ENCODE data around the gene ALKBH5. TPM values are rescaled to one million over a fixed set of nuclear protein-coding genes. Genes with fewer than 3 reads are reported as not detected.
A peak's percentile ranks its signal among the peaks of the same experiment; 100 is the strongest.

Gene ALKBH5
- total RNA-seq, 1 experiment from 2014 or later: 119 TPM

DNA sequence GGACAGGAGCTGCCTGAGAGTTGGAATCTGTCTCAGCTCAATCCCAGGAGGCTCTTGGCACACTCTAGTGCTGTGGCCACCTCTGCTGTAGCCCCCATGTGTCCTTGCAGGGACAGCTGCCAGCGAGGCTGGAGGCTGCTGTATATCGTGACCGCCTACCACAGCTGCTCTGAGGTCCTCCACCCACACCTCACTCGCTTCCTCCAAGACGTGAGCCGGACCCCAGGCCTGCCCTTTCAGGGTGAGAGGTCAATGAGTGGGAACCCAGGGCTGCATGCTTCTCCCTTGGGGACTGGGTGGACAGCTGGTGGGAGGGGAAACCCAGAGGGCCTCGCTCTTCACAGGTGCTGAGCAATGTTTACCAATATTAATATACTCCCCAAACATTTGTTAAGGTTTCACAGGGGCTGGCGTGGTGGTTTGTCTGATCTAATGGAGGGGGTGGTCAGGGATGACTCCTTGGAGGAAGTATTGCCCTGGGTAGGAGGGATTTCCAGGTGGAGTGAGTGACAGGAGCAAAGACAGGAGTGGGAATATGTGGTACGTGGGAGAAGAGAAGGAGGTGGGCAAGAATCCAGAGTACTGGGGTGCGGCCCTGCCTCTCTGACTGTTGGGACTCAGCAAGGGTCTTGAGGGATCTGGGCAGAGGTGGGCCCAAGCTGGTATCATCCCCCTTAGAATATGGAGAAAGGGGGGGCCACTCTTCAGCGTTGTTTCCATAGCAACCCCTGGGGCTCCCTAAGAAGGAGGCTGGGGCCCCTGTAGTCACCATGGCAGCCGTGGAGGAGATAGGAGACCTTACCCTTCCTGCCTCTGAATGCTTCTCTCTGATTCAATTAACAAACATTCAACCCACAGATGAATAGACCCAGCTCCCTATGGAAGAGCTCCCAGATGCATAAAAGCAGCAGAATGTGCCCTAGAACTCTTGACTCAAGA, 22.2 kb upstream of the ALKBH5 start:
- no peaks in the 10 kb centered on the region for H3K9me3 ChIP-seq (ENCODE audit: low read depth, low read length, poor library complexity, severe bottlenecking)
- intact Hi-C loops (cut with micrococcal nuclease; ENCODE audit: unreplicated experiment): no loop called here
- no peak overlapping the region for H3K27ac ChIP-seq (ENCODE audit: low read depth, low read length, poor library complexity, severe bottlenecking)
- TF ChIP-seq EZH2 (IDR thresholded peaks at IDR 0.05; ENCODE audit: borderline replicate concordance, low read depth, low read length, poor library complexity, severe bottlenecking): no peak
- TF ChIP-seq, protein P1, sequence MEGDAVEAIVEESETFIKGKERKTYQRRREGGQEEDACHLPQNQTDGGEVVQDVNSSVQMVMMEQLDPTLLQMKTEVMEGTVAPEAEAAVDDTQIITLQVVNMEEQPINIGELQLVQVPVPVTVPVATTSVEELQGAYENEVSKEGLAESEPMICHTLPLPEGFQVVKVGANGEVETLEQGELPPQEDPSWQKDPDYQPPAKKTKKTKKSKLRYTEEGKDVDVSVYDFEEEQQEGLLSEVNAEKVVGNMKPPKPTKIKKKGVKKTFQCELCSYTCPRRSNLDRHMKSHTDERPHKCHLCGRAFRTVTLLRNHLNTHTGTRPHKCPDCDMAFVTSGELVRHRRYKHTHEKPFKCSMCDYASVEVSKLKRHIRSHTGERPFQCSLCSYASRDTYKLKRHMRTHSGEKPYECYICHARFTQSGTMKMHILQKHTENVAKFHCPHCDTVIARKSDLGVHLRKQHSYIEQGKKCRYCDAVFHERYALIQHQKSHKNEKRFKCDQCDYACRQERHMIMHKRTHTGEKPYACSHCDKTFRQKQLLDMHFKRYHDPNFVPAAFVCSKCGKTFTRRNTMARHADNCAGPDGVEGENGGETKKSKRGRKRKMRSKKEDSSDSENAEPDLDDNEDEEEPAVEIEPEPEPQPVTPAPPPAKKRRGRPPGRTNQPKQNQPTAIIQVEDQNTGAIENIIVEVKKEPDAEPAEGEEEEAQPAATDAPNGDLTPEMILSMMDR (conservative IDR thresholded peaks at IDR 0.05; ENCODE audit: low read depth, low read length): no peak
- ChIA-PET CTCF (no interaction called here), POLR2A (ENCODE audit: low non-redundant PET) (no interaction called here)
- DNase-seq (ENCODE audit: low spot score): no peak
- no peaks in the 10 kb centered on the region for H3K36me3 ChIP-seq (ENCODE audit: insufficient read depth, low read length, poor library complexity, severe bottlenecking)
- no peak overlapping the region for H3K4me3 ChIP-seq (ENCODE audit: low read depth, low read length, poor library complexity, severe bottlenecking)
- H3K27me3 ChIP-seq (replicated peaks; ENCODE audit: insufficient read depth, low read depth, low read length, poor library complexity): no peaks in the 10 kb centered on the region
- BruUV-seq (replicated peaks): no TSS peak
- H3K4me1 ChIP-seq (ENCODE audit: insufficient read depth, low read length, poor library complexity, severe bottlenecking): peaks cover 12% of the 10 kb centered on the region

GRCh38 chr17:18163547-18163946, 20.1 kb upstream of the ALKBH5 start:
- no peak overlapping the region for H3K27ac ChIP-seq (ENCODE audit: low read depth, low read length, poor library complexity, severe bottlenecking)
- TF ChIP-seq, protein P1 (conservative IDR thresholded peaks at IDR 0.05; ENCODE audit: low read depth, low read length): no peak
- no peak for TF ChIP-seq EZH2 (IDR thresholded peaks at IDR 0.05; ENCODE audit: borderline replicate concordance, low read depth, low read length, poor library complexity, severe bottlenecking)
- intact Hi-C loops (cut with micrococcal nuclease; ENCODE audit: unreplicated experiment): no loop called here
- BruUV-seq (replicated peaks): no TSS peak
- H3K4me3 ChIP-seq (ENCODE audit: low read depth, low read length, poor library complexity, severe bottlenecking): no peak overlapping the region
- ChIA-PET CTCF (no interaction called here), POLR2A (ENCODE audit: low non-redundant PET) (no interaction called here)
- no peaks in the 10 kb centered on the region for H3K9me3 ChIP-seq (ENCODE audit: low read depth, low read length, poor library complexity, severe bottlenecking)
- H3K36me3 ChIP-seq (ENCODE audit: insufficient read depth, low read length, poor library complexity, severe bottlenecking): no peaks in the 10 kb centered on the region
- H3K4me1 ChIP-seq (ENCODE audit: insufficient read depth, low read length, poor library complexity, severe bottlenecking): peaks cover 4% of the 10 kb centered on the region
- H3K27me3 ChIP-seq (replicated peaks; ENCODE audit: insufficient read depth, low read depth, low read length, poor library complexity): no peaks in the 10 kb centered on the region
- no peak for DNase-seq (ENCODE audit: low spot score)

- H3K4me1 ChIP-seq (ENCODE audit: insufficient read depth, low read length, poor library complexity, severe bottlenecking): no peaks in the 10 kb centered on the region
- POLR2A ChIA-PET (ENCODE audit: low non-redundant PET): no interaction called here
- H3K27me3 ChIP-seq (replicated peaks; ENCODE audit: insufficient read depth, low read depth, low read length, poor library complexity): no peaks in the 10 kb centered on the region
- TF ChIP-seq, protein P1 (conservative IDR thresholded peaks at IDR 0.05; ENCODE audit: low read depth, low read length): 0 out of 2 replicates have a peak, but pooled peaks have one; percentile 39
- no peak for TF ChIP-seq EZH2 (IDR thresholded peaks at IDR 0.05; ENCODE audit: borderline replicate concordance, low read depth, low read length, poor library complexity, severe bottlenecking)
- no peaks in the 10 kb centered on the region for H3K9me3 ChIP-seq (ENCODE audit: low read depth, low read length, poor library complexity, severe bottlenecking)
- intact Hi-C loops (cut with micrococcal nuclease; ENCODE audit: unreplicated experiment): no loop called here
- H3K27ac ChIP-seq (ENCODE audit: low read depth, low read length, poor library complexity, severe bottlenecking): no peak overlapping the region
- no peaks in the 10 kb centered on the region for H3K36me3 ChIP-seq (ENCODE audit: insufficient read depth, low read length, poor library complexity, severe bottlenecking)
- DNase-seq (ENCODE audit: low spot score): no peak
- CTCF ChIA-PET: no interaction called here
- no TSS peak for BruUV-seq (replicated peaks)
- H3K4me3 ChIP-seq (ENCODE audit: low read depth, low read length, poor library complexity, severe bottlenecking): no peak overlapping the region
Observed at GRCh38 chr17:18166894-18167293, 16.7 kb upstream of the ALKBH5 start.

All from A673 (cell line).